IPS-18c (cell line): ENCODE data around the gene PDIA2.
"Not testable (repeated sequence)": the region's sequence is repeated elsewhere in the genome, so short reads cannot be mapped to it uniquely, and the experiment has no call there.

Experiments
- H3K4me3 ChIP-seq: 2 replicates; pipeline ENCODE4 v1.7.0; 2013; ENCODE audit warnings: low read depth, mild to moderate bottlenecking, low read length, moderate library complexity; ENCODE audit not compliant: insufficient read depth
- H3K9me3 ChIP-seq: one replicate; pipeline ENCODE4 v1.6.1; 2013; ENCODE audit warnings: mild to moderate bottlenecking, low read length, moderate library complexity; ENCODE audit not compliant: control insufficient read depth, insufficient read depth

Gene PDIA2

GRCh38 chr16:333406-334094 is 50.6 kb downstream of the PDIA2 start:
- Histone ChIP-seq H3K4me3 (no peak overlapping the region), H3K9me3 (no peaks in the 10 kb centered on the region)

DNA sequence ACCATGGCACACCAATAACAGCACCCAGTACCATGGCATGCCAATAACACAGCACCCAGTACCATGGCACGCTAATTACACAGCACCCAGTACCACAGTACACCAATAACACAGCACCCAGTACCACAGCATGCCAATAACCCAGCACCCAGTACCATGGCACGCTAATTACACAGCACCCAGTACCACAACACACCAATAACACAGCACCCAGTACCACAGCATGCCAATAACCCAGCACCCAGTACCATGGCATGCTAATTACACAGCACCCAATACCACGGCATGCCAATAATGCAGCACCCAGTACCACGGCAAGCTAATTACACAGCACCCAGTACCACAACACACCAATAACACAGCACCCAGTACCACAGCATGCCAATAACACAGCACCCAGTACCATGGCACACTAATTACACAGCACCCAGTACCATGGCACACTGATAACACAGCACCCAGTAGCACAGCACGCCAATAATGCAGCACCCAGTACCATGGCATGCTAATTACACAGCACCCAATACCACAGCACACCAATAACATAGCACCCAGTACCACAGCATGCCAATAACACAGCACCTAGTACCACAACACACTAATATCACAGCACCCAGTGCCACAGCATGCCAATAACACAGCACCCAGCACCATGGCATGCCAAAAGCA is 51.3 kb downstream of the PDIA2 start:
- H3K9me3 ChIP-seq: not testable (repeated sequence)

DNA sequence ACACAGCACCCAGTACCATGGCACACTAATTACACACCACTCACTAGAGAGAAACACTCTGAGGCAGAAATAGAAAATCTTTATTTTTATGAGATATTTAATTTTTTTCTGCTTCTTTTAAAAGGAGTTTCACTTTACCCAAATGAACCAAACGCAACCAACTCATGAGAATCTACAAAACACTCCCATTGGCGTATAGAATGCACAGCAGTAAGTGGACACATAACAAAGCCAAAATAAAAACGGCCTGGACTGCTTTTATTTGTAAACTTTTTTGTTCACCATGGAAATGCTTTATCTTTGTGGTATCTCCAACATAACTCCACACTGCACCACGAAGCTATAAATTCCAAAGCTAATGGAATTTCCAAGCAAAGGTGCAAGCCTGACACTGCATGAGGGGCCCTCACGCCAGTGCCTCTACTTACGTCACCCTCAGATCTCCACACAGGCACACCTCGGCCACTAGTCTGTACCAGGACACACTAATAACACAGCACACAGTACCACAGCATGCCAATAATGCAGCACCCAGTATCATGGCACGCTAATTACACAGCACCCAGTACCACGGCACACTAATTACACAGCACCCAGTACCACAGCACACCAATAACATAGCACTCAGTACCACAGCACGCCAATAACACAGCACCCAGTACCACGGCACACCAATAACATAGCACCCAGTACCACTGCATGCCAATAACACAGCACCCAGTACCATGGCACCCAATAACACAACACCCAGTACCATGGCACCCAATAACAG is 52.1 kb downstream of the PDIA2 start:
- H3K4me3 ChIP-seq, H3K9me3 ChIP-seq: not testable (repeated sequence)

More for the DNA sequence above, 51.3 kb downstream of the PDIA2 start:
- not testable (repeated sequence) for H3K4me3 ChIP-seq

GRCh38 chr16:336269-336668 is 53.3 kb downstream of the PDIA2 start:
- Histone ChIP-seq H3K4me3 (no peak overlapping the region), H3K9me3 (no peaks in the 10 kb centered on the region)
